Stimulated activated CD4-positive, alpha-beta T cell treated with anti-CD3 and anti-CD28 coated beads, Interleukin-2, amount 100 ng/mL, for 48 hours (primary cell): ENCODE measurements around the gene HNRNPU.
"Not testable (repeated sequence)": the region's sequence is repeated elsewhere in the genome, so short reads cannot be mapped to it uniquely, and the experiment has no call there.

Source experiments
- DNase-seq, 2 donors: peaks; one replicate each; pipeline ENCODE4 v3.0.0-alpha.2; 2020

Gene HNRNPU

DNA sequence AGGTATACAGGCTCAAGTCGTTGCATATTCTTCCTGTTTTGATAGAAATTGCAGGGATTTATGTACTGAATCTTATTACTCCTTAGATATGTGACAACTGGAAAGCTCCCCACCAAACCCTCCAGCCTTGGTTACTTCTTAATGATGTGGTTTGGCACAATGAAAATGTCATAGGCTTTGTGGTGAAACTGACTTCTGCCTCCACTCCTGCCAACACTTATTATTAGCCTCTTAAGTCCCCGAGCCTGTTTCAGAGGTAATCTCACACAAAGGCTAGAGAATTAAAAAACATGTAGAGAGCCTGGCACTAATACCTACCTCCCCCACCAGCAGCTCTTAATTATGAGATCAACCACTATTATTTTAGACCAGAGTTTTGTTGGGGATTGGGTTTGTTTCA, 24.7 kb downstream of the HNRNPU start:
- no peak for DNase-seq

DNA sequence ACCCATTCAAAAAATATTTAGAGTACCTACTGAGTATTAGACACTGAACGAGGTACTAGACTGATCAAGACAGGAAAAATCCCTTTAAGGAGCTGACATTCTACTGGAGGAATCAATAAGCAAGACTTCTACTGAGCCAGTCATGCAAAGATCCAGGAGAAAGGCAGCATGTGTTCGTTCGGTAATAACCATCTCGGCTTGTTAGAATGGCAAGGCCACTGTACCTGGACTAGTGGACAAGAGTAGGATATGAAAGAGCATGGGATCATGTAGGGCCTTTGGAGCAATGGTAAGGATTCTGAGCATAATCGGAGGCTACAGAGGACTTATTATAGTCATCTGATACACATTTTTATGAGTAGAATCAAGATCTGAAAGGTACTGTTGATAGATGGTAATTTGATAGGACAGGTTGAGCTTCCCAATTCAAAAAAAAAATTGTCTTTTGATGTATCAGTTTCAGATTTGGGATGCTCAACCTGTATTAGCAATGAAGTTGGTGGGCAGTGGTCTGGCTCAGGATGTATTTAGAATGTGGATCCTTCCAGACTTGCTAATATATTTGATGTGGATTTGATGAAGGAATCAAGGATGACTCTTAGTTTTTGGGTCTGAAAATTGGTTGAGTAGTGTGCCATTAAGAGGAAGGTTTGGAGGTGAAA, 26.6 kb downstream of the HNRNPU start:
- no peak for DNase-seq

DNA sequence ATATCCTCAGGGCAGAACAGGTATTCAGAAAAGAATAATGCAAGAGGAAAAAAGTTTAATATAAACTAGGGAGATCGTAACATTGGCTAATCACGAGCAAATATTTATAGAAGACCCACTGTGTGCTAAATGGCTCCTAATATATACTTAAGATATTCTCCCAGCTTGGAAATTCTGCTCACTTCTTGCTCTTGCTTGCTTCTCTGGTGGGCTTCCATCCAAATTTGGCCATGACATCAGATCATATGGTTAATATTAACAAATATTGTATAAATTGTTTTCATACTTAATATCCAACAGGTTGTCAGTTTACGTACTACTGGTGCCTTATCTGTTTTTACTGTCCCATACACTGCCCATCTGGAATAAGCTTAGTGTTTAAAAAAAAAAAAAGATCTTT, 27.8 kb downstream of the HNRNPU start:
- DNase-seq: no peak

DNA sequence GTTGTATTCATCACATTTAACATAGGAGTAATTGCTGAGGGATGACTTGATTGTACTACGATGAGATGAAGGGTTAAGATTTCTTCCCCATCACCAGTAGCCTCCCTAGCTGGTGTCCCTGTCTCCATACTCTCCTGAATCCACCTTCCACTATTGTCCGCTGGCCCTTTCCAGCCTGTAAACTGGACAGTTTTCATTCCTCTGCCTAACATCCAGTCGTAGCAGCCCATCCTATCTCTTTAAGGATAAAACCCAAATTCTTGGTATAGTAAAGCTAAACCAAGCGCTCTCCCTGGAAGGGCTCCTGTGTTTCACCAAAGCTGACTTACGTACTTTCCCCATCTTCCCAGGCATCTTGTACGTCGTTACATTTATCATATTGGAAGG, 28.2 kb downstream of the HNRNPU start:
- DNase-seq: no peak

DNA sequence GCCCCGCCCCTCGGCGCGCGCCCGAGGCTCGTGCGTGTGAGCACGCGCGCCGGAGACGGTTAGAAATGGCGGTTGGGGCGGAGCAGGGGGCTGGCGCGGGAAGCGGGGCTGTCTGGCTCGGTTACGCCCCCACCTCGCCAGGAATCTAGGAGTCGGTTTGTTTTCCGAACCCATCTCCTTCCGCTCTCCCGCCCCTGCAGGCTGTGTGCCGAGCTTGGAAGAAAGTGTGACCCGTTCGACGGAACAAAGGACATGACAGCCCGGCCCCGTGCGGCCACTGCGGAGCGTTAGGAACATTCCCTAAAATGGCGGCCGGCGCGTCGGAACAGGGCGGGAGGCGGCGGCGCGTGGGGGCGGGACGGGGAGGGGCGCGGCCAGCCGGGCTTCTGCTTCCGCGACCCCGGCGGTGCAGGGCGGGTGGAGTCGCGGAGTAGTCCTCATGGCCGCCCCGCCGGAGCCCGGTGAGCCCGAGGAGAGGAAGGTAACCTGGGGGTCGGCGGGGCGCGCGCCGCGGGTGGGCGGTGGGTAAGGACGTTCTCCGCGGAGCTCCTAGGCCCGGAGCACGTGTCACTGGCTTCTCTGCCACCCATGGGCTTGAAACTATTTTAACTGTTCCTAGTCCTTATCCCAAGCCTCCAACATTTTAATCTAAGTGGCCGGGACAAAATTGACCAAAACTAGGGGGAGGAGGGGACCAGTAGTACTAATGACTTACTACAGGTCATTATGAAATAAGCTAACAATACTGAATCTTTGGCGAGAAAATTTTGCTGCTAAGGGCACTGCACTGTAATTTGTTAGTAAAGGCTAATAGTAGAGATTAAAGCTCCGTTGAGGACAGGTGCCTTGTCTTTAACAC, 28.8 kb downstream of the HNRNPU start, which contains the start of gene COX20:
Gene COX20 (plus strand): TSS at position 383 of the 859 bp plus-strand sequence. CDS start 57 bp downstream, at position 440.
- DNase-seq: peak; percentile 78 to 83

DNA sequence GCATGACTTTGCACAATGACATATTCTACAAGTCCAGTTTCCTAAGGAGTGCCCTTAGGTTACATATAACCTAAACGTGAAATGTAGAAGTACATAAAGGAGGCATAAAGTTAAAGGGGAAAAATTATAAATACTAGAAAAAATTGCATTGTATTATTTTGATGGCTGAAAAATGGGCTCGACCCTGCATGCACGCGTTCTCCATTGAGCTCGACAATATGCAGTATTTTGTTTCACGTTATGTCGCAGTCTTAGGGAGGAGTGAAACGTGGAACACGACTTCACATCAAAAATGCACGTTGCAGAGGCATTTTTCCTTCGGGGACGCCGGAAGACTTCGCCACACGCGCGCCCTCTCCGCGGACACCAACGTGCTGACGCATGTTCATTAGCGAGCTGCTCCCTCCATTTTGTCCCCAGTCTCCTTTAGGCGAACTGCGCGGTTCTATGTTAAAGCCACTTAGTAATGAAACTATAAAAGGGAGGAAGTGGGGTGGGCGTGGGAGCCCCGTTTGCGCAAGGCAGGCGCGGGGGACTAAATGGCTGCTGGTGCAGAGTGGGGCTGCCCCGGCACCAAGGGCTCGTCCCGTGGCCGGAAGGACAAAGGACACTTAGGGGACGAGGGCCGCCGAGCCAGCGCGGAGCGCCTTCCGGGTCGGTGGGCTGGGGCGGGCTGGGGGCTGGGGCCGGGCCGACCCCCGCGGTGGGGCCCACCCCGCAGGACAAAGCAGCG, 29.6 kb downstream of the HNRNPU start:
- peak; percentile 79 to 84 for DNase-seq

DNA sequence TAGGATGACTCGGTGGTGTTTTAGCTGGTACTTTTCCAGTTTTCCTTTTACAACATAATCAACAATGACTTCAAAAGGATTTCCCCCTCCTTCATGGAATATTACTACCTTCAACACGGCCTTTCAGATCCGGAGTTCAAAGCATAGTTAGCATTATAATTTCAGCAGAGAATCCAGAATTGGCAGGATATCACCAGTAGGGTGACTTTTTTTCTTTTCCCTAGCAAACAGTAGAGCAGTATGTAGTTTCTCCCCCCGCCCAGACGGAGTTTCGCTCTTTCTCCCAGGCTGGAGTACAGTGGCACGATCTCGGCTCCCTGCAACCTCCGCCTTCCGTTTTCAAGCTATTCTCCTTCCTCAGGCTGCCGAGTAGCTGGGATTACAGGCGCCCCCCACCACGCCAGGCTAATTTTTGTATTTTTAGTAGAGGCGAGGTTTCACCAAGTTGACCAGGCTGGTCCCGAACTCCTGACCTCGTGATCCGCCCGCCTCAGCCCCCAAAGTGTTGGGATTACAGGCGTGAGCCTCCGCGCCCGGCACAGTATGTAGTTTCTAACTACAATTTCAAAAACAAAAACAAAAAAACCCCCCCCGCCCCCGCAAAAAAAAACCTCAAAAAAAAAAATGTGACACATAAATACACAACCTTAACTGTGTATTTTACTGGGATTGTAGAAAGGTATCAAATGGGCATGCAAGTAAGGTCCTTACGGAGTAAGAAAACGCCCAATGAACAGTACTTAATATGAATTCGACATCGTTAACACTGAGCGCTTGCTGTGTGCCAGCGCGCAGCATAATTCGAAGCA, 30.4 kb downstream of the HNRNPU start:
- DNase-seq: peak; percentile 42

DNA sequence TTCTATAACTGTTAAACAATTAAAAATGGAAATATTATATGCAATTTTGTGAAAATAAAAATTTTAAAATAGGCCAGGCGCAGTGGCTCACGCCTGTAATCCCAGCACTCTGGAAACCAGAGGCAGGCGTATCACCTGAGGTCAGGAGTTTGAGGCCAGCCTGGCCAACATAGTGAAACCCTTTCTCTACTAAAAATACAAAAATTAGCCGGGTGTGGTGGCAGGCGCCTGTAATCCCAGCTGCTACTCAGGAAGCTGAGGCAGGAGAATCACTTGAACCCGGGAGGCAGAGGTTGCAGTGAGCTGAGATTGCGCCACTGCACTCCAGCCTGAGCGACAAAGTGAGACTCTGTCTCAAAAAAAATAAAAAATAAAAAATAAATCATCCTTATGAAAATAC, 31.1 kb downstream of the HNRNPU start:
- not testable (repeated sequence) for DNase-seq

DNA sequence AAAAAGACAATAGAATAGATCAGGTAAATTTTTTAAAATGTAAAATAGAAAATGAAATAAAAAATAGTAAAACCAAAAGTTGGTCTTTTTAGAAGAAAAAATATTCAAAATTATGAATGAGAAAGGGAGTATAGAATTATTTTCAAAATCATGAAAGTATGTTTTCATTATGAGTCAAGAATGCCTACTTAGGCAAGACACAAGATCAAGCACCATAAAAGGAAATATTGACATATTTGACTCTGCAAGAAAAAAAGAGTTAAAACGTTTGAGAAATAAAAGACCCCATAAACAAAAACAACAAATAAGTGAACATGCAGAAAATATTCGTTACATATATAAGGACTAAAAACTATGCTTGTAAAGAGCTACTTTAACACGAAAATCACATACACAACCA, 33.7 kb downstream of the HNRNPU start:
- DNase-seq: no peak

DNA sequence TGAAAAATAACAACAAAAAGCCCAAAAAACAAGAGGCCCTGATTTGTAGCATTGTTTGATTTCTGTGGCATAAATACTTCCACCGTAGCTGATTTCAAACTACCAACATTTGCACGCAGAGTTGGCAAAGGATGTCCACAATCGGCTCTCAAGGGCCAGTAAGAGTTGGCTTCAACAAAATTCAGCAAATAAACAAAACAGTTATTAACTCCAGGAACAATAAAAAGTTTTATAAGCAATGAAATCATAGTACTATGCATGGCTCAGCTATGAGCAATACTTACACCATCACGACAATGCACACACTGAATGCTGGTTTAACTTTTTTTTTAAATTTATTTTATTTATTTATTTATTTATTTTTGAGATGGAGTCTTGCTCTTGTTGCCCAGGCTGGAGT, 37.6 kb downstream of the HNRNPU start:
- no peak for DNase-seq

DNA sequence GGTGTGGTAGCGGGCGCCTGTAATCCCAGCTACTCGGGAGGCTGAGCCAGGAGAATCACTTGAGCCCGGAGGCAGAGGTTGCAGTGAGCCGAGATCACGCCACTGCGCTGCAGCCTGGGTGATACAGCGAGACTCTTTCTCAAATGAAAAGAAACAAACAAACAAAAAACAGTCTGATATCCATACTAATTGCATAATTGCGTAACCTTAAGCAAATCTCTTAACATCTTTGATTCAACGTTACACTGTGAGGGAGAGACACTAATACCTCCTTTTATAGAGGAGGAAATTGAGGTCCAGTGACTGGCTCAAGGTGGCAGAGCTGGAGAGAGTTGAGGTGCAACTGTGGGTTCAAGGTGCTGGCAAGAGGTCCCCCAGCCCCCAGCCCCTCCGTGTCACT, 41.5 kb downstream of the HNRNPU start:
- no peak for DNase-seq

DNA sequence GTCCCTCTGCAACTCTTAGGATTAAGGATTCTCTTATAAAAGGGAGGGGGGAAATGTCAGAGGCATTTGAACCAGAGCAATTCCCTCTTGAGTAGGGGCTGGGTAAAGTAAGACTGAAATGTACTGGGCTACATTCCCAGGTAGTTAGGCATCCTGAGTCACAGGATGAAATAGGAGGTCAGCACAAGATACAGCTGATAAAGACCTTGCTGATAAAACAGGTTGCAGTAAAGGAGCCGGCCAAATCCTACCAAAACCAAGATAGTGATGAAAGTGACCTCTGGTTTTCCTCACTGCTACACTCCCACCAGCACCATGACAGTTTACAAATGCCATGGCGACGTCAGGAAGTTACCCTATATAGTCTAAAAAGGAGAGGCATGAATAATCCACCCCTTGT, 43.2 kb downstream of the HNRNPU start:
- no peak for DNase-seq

DNA sequence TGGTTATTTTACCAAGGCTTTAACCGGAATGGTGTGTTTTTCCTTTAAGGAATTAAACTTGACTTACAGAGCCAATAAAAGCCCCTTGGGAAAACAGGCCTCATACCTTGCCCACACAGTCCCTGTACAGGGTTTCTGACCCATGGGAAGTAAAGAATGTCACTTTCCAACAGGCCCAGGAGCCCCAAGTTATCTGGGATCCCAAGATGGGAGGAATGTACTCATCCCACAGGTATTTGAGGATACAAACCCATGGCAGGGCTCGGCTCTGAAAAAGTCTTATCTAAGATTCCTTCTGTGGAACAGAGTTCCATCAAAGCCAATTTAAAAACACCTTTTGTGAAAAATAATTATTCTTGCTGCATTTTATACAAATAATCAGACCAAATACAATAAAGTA, 44.2 kb downstream of the HNRNPU start:
- DNase-seq: no peak

DNA sequence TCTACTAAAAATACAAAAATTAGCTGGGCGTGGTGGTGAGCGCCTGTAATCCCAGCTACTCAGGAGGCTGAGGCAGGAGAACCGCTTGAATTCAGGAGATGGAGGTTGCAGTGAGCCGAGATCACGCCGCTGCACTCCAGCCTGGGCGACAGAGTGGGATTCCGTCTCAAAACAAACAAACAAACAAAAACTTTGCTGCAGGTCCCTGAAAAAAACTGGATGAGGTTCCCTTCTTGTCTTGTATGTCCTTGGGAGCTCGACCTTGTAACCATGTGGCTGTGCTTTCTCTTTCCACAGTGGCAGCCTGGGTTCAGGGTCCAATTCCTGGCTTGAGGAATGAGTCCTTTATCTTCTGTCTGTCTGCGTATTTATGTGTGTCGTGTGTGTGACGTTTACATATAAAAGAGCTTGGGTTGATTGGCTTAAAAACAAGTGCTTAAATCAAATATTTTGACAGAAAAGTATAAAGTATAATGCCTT, 46.9 kb downstream of the HNRNPU start:
- no peak for DNase-seq

DNA sequence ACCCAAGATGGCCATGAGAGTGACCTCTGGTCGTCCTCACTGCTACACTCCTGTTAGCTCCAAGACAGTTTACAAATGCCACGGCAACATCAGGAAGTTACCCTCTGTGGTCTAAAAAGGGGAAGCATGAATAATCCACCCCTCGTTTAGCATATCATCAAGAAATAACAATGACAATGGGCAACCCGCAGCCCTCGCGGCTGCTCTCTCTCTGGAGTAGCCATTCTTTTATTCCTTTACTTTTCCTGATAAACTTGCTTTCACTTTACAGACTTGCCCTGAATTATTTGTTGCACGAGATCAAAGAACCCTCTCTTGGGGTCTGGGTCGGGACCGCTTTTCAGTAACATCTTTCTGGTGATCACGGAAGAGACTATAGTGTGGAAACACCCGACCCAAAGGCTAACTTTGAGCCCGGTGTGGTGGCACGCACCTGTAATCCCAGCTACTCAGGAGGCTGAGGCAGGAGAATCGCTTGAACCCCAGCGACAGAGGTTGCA, 48.7 kb downstream of the HNRNPU start:
- DNase-seq: no peak

DNA sequence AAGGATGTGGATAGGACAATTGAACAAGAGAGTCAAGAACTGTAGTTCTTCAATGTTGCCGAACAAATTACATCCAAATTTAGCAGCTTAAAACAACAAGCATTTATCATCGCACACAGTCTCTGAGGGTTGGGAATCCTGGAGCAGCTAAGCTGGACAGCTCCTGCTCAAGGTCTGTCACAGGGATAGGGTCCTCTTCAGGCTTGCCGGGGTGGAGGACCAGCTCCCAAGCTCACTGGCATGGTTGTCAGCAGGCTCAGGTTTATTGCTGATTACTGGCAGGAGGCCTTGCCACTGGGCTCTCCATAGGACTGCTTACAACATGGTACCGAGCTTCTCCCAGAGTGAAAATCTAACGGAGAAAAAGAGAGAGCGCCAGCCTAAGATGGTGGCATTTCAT, 51.0 kb downstream of the HNRNPU start:
- DNase-seq: no peak

DNA sequence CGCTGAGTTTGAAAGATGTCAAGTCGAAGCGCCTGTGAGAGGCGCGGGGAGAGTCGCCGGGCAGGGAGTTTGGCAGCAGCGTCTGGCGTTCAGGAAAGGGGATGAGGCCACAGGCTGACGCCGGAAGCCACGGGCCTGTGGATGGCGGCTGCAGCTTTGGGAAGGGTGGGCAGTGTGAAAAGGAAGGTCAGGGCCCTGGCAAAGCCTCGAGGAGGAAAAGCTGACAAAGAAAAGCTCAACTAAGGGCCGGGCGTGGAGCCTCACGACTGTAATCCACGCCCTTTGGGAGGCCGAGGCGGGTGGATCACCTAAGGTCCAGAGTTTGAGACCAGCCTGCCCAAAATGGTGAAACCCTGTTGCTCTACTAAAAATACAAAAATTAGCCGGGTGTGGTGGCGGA, 54.1 kb downstream of the HNRNPU start:
- no peak for DNase-seq

DNA sequence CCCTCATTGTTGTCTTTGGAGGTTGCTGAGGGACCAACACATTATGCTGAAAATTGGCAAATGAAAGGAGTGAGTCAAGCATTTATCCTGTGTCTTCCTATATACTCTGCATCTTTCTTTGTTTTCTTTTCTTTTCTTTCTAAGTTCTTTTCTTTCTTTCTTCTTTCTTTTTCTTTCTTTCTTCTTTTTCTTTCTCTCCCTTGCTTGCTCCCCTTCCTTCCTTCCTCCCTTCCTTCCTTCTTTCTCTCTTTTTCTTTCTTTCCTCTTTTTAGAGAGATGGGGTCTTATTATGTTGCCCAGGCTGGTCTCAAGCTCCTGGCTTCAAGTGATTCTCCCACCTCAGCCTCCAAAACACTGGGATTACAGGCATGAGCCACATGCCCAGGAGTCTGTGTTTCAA, 57.2 kb downstream of the HNRNPU start:
- no peak for DNase-seq

DNA sequence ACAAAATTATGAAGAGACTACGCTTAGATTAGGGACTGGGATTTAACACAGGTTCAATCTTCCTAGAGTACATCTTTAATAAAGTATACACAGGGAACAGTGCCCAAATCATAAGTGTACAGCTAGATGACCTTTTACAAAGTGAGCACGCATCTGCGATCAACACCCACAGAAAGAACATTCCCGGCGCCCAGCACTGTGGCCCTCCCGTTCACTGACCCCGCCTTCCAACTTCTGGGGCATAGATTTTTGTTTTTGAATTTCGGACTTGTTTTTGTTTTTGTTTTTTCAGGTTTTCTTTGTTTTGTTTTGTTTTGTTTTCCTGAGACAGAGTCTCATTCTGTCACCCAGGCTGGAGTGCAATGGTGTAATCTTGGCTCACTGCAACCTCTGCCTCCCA, 59.5 kb downstream of the HNRNPU start:
- no peak for DNase-seq

DNA sequence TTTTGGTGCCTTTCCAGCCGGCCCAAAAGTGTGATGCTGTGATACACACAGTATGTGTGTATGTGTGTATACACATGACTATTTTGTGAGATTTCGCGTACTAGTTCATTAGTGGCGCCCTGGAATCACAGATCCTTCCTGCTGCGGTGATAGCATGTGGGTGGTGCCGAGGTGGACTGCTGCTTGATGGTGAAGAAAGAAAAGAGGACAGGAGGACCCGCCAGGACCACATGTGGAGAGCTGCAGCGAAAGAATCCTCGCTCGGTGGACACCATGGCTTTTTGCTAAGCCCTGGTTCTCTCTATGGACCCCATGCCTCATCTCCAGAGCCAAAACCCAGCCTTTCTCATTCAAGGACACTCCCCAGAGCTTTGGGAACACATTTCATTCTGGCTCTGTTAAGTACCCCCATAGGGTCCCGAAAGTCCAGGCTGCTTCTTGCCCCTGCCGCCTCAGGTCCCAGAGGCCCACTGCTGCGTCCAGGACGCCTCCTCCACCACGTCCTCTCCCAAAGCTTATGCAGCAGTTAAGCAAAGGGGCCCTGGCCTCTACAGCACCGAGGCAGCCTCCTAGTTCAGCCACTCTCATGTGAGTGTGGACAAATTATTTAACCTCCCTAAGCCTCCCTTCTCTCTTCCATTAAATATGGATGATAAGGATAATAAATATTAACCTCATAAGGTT, 61.6 kb downstream of the HNRNPU start:
- no peak for DNase-seq

DNA sequence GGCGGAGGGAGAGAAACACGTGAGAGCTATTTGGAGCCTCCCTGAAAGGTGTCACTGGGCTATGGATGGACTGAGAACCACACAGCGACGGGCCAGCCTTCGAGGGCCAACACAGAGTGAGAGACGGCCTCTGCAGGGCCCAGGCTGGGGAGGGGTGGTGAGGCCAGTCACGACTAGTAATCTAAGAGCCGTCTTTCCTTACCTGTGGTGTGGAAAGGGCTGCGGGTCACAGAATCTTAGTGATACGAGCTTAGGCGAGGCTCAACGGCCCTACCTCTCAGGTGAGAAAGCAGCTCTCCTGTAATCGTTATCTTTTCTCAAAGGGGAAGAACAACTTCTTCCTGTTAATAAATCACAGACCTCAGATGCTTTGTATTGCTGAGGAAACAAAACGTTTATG, 62.3 kb downstream of the HNRNPU start:
- DNase-seq: no peak

DNA sequence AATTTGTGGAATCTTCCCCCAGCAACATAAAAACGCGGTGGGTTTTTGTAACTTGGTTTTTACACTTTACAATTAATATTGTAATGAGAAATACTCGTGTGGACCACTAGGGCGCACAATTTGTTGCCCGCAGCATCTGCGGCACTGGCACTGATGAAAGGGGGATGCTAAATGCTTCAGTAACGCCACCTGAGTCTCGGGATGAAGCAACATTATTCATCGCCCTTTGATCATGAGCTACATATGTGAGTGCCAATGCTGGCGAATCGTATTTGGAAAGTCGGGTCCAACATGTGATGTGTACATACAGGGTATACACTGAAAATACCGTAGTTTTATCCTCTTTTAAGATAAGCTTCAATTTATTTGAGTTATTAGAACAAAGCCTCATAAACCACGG, 63.1 kb downstream of the HNRNPU start:
- peak; percentile 17 to 23 for DNase-seq
